Measurements from ENCODE around the gene CLEC18A.

GRCh38 chr16:69929480-69929879, 21.7 kb upstream of the CLEC18A start:
- TF ChIP-seq CTCF (IDR thresholded peaks at IDR 0.05) (no peak), POLR2A (IDR thresholded peaks at IDR 0.05) (no peak)
